Measurements from ENCODE around the gene FAM83G.
"Not testable (repeated sequence)": the region's sequence is repeated elsewhere in the genome, so short reads cannot be mapped to it uniquely, and the experiment has no call there.

GRCh38 chr17:19042369-19042768 lies 37.8 kb upstream of the FAM83G start:
- not testable (repeated sequence) for TF ChIP-seq CTCF (IDR thresholded peaks at IDR 0.05; ENCODE audit: low read depth, low read length, poor library complexity, severe bottlenecking); EZH2phosphoT487 (IDR thresholded peaks at IDR 0.05; ENCODE audit: borderline replicate concordance, low read length)

Measured in DOHH2 (cell line).